Right lobe of liver (tissue), 6 donors: ENCODE data around the gene ZC2HC1B. TPM values are rescaled to one million over a fixed set of nuclear protein-coding genes. Genes with fewer than 3 reads are reported as not detected.

ENCODE experiments used
- ATAC-seq, 4 donors: fragments of 200-7000 bp; cut with Tn5 transposase; one replicate each; pipeline ENCODE4 v1.9.1; 2020; ENCODE audit warnings: mild to moderate bottlenecking in 4 of 4, moderate library complexity in 4 of 4
- DNase-seq, 3 donors: peaks; one replicate each; pipeline ENCODE4 v3.0.0-alpha.2; 2020
- H3K27ac ChIP-seq, 3 donors: fragments of 200-600 bp; one replicate each; pipeline ENCODE4 v1.8.0; 2022
- H3K27me3 ChIP-seq, 2 donors: fragments of 200-600 bp; one replicate each; pipeline ENCODE4 v1.8.0; 2022
- H3K36me3 ChIP-seq, 4 donors: fragments of 200-600 bp; sonication (generic) in 1 of 4; one replicate each; pipeline versions ENCODE4 v1.5.1 to v1.8.0; 2017 to 2022; ENCODE audit warnings: control low read depth in 1 of 4
- H3K4me1 ChIP-seq, 4 donors: fragments of 200-600 bp; sonication (generic) in 1 of 4; one replicate each; pipeline versions ENCODE4 v1.5.1 to v1.8.0; 2017 to 2022; ENCODE audit warnings: control low read depth in 1 of 4
- H3K4me3 ChIP-seq, 3 donors: fragments of 200-600 bp; one replicate each; pipeline ENCODE4 v1.8.0; 2022
- H3K9me3 ChIP-seq, 4 donors: fragments of 200-600 bp; sonication (generic) in 1 of 4; one replicate each; pipeline versions ENCODE4 v1.5.1 to v1.8.0; 2017 to 2022; ENCODE audit warnings: control low read depth in 1 of 4
- CTCF ChIP-seq, 4 donors: fragments of 200-600 bp in 3 of 4; fragments of 450-650 bp in 1 of 4; IDR thresholded peaks; one replicate each; pipeline versions ENCODE4 v1.5.1 to v1.8.0; 2016 to 2022; ENCODE audit warnings: antibody characterized with exemption in 4 of 4, mild to moderate bottlenecking in 2 of 4
- POLR2A ChIP-seq: fragments of 450-650 bp; IDR thresholded peaks from one replicate; pipeline ENCODE4 v1.6.1; 2017; ENCODE audit warnings: antibody characterized with exemption, mild to moderate bottlenecking
- WGBS: methylation state at CpG from one replicate; pipeline ENCODE4 v1.1.6; 2018; ENCODE audit warnings: low coverage, low lambda C conversion rate; ENCODE audit not compliant: insufficient coverage; ENCODE audit errors: missing lambda C conversion rate; 5-methylcytosine and 5-hydroxymethylcytosine counted together
- intact Hi-C, 2 donors: fragments of 100-400 bp; cut with DNase I; formaldehyde crosslinking; loops; one replicate each; pipeline versions ENCODE4 v1.11.2 to v1.14.1; 2022
- total RNA-seq, 6 experiments: library from RNA; depleted of rRNA in 2 of 6; stranded (reverse); fragments of >200 nt in 2 of 6; fragmentation: NEBNext Ultra II Directional in 3 of 6; extraction: Animal tissue kit (Norgen Biotek cat#: 25700) in 3 of 6; gene quantifications; one replicate each; pipeline versions ENCODE4 v1.1.0 to v1.2.4, GENCODE V29; 2016 to 2023
- donor health status: DM: no; HTN: yes; CAD: no.
- donor health status: DM: no; HTN: no; CAD: no.
- donor health status: DM: no; HTN: no; CAD: no.
- donor health status: DM: no; HTN: yes; CAD: no.
- donor health status: DM: no; HTN: yes; CAD: no.

Gene ZC2HC1B
- total RNA-seq, 6 experiments from 2014 or later, result not detected

GRCh38 chr6:143976806-143977349, 112.6 kb downstream of the ZC2HC1B start:
- ATAC-seq (no peak), DNase-seq (no peak)
- TF ChIP-seq CTCF (IDR thresholded peaks at IDR 0.05) (no peak), POLR2A (no peak)
- WGBS, result 58% methylated on average over 3 of the region's 3 CpGs
- H3K4me3 ChIP-seq, result no peak overlapping the region
- H3K9me3 ChIP-seq, result no peaks in the 10 kb centered on the region
- intact Hi-C loops, result no loop called here
- H3K27me3 ChIP-seq, result no peaks in the 10 kb centered on the region
- H3K4me1 ChIP-seq, result no peaks in the 10 kb centered on the region
- H3K27ac ChIP-seq, result no peak overlapping the region
- no peaks in the 10 kb centered on the region for H3K36me3 ChIP-seq

- intact Hi-C loops, result no loop called here
- TF ChIP-seq CTCF (IDR thresholded peaks at IDR 0.05), result no peak
- TF ChIP-seq POLR2A, result no peak
- no peak overlapping the region for H3K4me3 ChIP-seq
- DNase-seq (no peak), ATAC-seq (no peak)
- no peaks in the 10 kb centered on the region for H3K4me1 ChIP-seq
- H3K27me3 ChIP-seq, result no peaks in the 10 kb centered on the region
- H3K9me3 ChIP-seq, result no peaks in the 10 kb centered on the region
- H3K36me3 ChIP-seq, result no peaks in the 10 kb centered on the region
- no peak overlapping the region for H3K27ac ChIP-seq
- WGBS, result 82% methylated on average over 1 of the region's 1 CpG
These were observed 116.6 kb downstream of the ZC2HC1B start for GRCh38 chr6:143980921-143981320.

- no peak overlapping the region for H3K27ac ChIP-seq
- TF ChIP-seq CTCF (IDR thresholded peaks at IDR 0.05), result no peak
- no peak for TF ChIP-seq POLR2A
- H3K4me3 ChIP-seq, result no peak overlapping the region
- ATAC-seq (no peak), DNase-seq (no peak)
- H3K9me3 ChIP-seq, result no peaks in the 10 kb centered on the region
- H3K27me3 ChIP-seq, result no peaks in the 10 kb centered on the region
- H3K36me3 ChIP-seq, result no peaks in the 10 kb centered on the region
- intact Hi-C loops, result no loop called here
- 40% methylated on average over 2 of the region's 2 CpGs for WGBS
- H3K4me1 ChIP-seq, result no peaks in the 10 kb centered on the region
These were observed 118.7 kb downstream of the ZC2HC1B start for GRCh38 chr6:143982968-143983367.

- H3K4me1 ChIP-seq, result no peaks in the 10 kb centered on the region
These were observed 120.4 kb downstream of the ZC2HC1B start for GRCh38 chr6:143984666-143985065.

More at GRCh38 chr6:143984666-143985065, 120.4 kb downstream of the ZC2HC1B start:
- no peaks in the 10 kb centered on the region for H3K27me3 ChIP-seq
- WGBS, result 45% methylated on average over 2 of the region's 2 CpGs
- no peaks in the 10 kb centered on the region for H3K9me3 ChIP-seq
- intact Hi-C loops, result no loop called here
- no peak for ATAC-seq
- H3K27ac ChIP-seq, result no peak overlapping the region
- no peak for DNase-seq
- H3K4me3 ChIP-seq, result no peak overlapping the region
- H3K36me3 ChIP-seq, result no peaks in the 10 kb centered on the region
- TF ChIP-seq CTCF (IDR thresholded peaks at IDR 0.05), result no peak
- TF ChIP-seq POLR2A, result no peak
